Keratinocyte (primary cell): Measurements from ENCODE around the gene PLXNB1. TPM values are rescaled to one million over a fixed set of nuclear protein-coding genes. Genes with fewer than 3 reads are reported as not detected.

Source experiments
- DNase-seq: peaks from one replicate; pipeline ENCODE4 v3.0.0-alpha.2; 2011; ENCODE audit warnings: low read depth, missing footprints, low spot score
- FAIRE-seq: peaks from 2 replicates; lab custom pipeline; 2011; peaks lifted over from hg19 to GRCh38; lab: Jason Lieb, UNC
- H2AFZ ChIP-seq: 2 replicates; pipeline ENCODE4 v1.6.0; 2012; ENCODE audit warnings: low read length, control low read depth, inconsistent platforms; ENCODE audit not compliant: control insufficient read depth
- H3K27ac ChIP-seq: 2 replicates; pipeline ENCODE4 v1.5.1; 2011; ENCODE audit warnings: low read length; ENCODE audit not compliant: control insufficient read depth, insufficient read depth
- H3K27me3 ChIP-seq: 3 replicates; pipeline ENCODE4 v1.6.0; 2011; ENCODE audit warnings: low read length; ENCODE audit not compliant: control insufficient read depth, insufficient read depth; ENCODE audit errors: extremely low read depth
- H3K36me3 ChIP-seq, 2 experiments: 2 replicates in 1 of 2; 3 replicates in 1 of 2; pipeline ENCODE4 v1.5.1; 2011; ENCODE audit warnings: low read length in 2 of 2, mild to moderate bottlenecking in 1 of 2; ENCODE audit not compliant: control insufficient read depth in 2 of 2, insufficient read depth in 2 of 2; ENCODE audit errors: extremely low read depth in 1 of 2
- H3K4me1 ChIP-seq: 3 replicates; pipeline ENCODE4 v1.5.1; 2011; ENCODE audit warnings: low read length; ENCODE audit not compliant: control insufficient read depth, insufficient read depth; ENCODE audit errors: extremely low read depth
- H3K4me2 ChIP-seq: 3 replicates; pipeline ENCODE4 v1.6.0; 2011; ENCODE audit warnings: low read depth, low read length; ENCODE audit not compliant: control insufficient read depth, insufficient read depth; ENCODE audit errors: extremely low read depth
- H3K4me3 ChIP-seq, 3 experiments: fragments of 200-600 bp in 1 of 3; sonication (generic) in 1 of 3; 2 replicates in 2 of 3; 3 replicates in 1 of 3; pipeline ENCODE4 v1.5.1; 2011 to 2016; ENCODE audit warnings: low read length in 3 of 3, mild to moderate bottlenecking in 3 of 3, control low read depth in 2 of 3, inconsistent platforms in 1 of 3, low read depth in 1 of 3, mixed read lengths in 1 of 3, mixed run types in 1 of 3, moderate library complexity in 1 of 3; ENCODE audit not compliant: control insufficient read depth in 2 of 3, insufficient read depth in 2 of 3; ENCODE audit errors: extremely low read depth in 1 of 3
- H3K79me2 ChIP-seq: 2 replicates; pipeline ENCODE4 v1.6.0; 2012; ENCODE audit warnings: low read length; ENCODE audit not compliant: control insufficient read depth, insufficient read depth
- H3K9ac ChIP-seq: 3 replicates; pipeline ENCODE4 v1.6.0; 2011; ENCODE audit warnings: low read length; ENCODE audit not compliant: control insufficient read depth, insufficient read depth; ENCODE audit errors: extremely low read depth
- H3K9me1 ChIP-seq: 3 replicates; pipeline ENCODE4 v1.6.0; 2011; ENCODE audit warnings: low read length; ENCODE audit not compliant: control insufficient read depth, insufficient read depth; ENCODE audit errors: extremely low read depth
- H3K9me3 ChIP-seq: 2 replicates; pipeline ENCODE4 v1.5.1; 2012; ENCODE audit warnings: low read depth, low read length; ENCODE audit not compliant: control insufficient read depth
- H4K20me1 ChIP-seq: 3 replicates; pipeline ENCODE4 v1.6.0; 2011; ENCODE audit warnings: low read length; ENCODE audit not compliant: control insufficient read depth, insufficient read depth; ENCODE audit errors: extremely low read depth
- EZH2 ChIP-seq: IDR thresholded peaks from one replicate; pipeline ENCODE4 v1.6.1; 2012; ENCODE audit warnings: inconsistent platforms, mild to moderate bottlenecking, low read length, moderate library complexity
- dilution Hi-C: fragments of 300-500 bp; cut with MboI; formaldehyde crosslinking; loops from one replicate; pipeline ENCODE4 v1.7.0; 2020; ENCODE audit warnings: low sequenced_read_pairs; ENCODE audit not compliant: extremely low pct_ligation_motif_present
- polyA plus RNA-seq, 5 experiments: library from polyadenylated mRNA; depleted of rRNA in 3 of 5; stranded (reverse) in 3 of 5; stranded (forward) in 1 of 5; unstranded in 1 of 5; fragments of >200 nt; gene quantifications; 1 replicate in 1 of 5; 2 replicates in 3 of 5; 3 replicates in 1 of 5; pipeline versions ENCODE4 v1.2.1 to v1.2.3, GENCODE V29; 2011 to 2012; ENCODE audit warnings: missing spikeins in 2 of 5, low read depth in 1 of 5, low replicate concordance in 1 of 5
- TF ChIP-seq, protein P1 (sequence below), 3 experiments: IDR thresholded peaks in 1 of 3; conservative IDR thresholded peaks in 1 of 3; optimal IDR thresholded peaks in 1 of 3; 2 replicates in 2 of 3; 3 replicates in 1 of 3; pipeline versions ENCODE3 to v1.5.1; 2011; ENCODE audit warnings: low read length in 3 of 3, mild to moderate bottlenecking in 3 of 3, moderate library complexity in 2 of 3, control low read depth in 1 of 3, inconsistent platforms in 1 of 3; ENCODE audit not compliant: insufficient read depth in 2 of 3; ENCODE audit errors: extremely low read depth in 1 of 3

The PLXNB1 gene
- polyA plus RNA-seq, 1 donor (not counting 4 experiments of a cell fraction or from before 2014, with no cell fraction given) = 83.0 TPM

DNA sequence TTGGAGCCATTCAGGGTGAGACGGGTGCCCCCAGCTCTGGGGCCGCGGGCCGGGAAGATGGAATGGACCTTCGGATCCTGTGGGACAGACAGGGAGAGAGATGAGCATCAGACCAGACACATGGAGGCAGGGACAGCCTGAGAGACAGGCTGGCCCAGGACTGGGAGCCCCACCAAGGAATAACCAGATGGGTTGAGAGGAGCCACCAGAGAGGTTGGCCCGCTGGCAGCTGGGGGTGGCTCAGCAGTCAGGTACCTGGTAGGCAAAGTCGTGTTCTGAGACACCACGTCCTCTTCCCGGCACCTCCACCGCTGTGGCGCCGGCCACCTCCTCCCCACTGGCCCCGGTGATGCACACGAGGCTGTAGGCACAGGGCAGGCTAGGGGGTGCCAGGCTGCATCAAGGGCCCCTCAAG, 13.8 kb downstream of the PLXNB1 start:
- Histone ChIP-seq H3K9me3 (no peaks in the 10 kb centered on the region), H3K9me1 (peaks cover 3% of the 10 kb centered on the region), H3K4me2 (no peak overlapping the region), H4K20me1 (peaks cover 10% of the 10 kb centered on the region), H3K27me3 (no peaks in the 10 kb centered on the region), H3K27ac (no peak overlapping the region), H3K36me3 (peaks cover 64 to 72% of the 10 kb centered on the region in 2 experiments), H3K9ac (no peak overlapping the region), H3K4me3 (no peak overlapping the region), H3K4me1 (peaks cover 12% of the 10 kb centered on the region), H3K79me2 (peaks cover 8% of the 10 kb centered on the region), H2AFZ (no peak overlapping the region)
- no peak for DNase-seq
- TF ChIP-seq, protein P1, sequence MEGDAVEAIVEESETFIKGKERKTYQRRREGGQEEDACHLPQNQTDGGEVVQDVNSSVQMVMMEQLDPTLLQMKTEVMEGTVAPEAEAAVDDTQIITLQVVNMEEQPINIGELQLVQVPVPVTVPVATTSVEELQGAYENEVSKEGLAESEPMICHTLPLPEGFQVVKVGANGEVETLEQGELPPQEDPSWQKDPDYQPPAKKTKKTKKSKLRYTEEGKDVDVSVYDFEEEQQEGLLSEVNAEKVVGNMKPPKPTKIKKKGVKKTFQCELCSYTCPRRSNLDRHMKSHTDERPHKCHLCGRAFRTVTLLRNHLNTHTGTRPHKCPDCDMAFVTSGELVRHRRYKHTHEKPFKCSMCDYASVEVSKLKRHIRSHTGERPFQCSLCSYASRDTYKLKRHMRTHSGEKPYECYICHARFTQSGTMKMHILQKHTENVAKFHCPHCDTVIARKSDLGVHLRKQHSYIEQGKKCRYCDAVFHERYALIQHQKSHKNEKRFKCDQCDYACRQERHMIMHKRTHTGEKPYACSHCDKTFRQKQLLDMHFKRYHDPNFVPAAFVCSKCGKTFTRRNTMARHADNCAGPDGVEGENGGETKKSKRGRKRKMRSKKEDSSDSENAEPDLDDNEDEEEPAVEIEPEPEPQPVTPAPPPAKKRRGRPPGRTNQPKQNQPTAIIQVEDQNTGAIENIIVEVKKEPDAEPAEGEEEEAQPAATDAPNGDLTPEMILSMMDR (optimal IDR thresholded peaks at IDR 0.05 in 1 of 3, IDR thresholded peaks at IDR 0.05 in 1 of 3, conservative IDR thresholded peaks at IDR 0.05 in 1 of 3; ENCODE audit: extremely low read depth in 1 of 3, insufficient read depth in 2 of 3, low read length in 3 of 3) = no peak
- no peak for TF ChIP-seq EZH2
- no peak for FAIRE-seq
- dilution Hi-C loops = no loop called here

DNA sequence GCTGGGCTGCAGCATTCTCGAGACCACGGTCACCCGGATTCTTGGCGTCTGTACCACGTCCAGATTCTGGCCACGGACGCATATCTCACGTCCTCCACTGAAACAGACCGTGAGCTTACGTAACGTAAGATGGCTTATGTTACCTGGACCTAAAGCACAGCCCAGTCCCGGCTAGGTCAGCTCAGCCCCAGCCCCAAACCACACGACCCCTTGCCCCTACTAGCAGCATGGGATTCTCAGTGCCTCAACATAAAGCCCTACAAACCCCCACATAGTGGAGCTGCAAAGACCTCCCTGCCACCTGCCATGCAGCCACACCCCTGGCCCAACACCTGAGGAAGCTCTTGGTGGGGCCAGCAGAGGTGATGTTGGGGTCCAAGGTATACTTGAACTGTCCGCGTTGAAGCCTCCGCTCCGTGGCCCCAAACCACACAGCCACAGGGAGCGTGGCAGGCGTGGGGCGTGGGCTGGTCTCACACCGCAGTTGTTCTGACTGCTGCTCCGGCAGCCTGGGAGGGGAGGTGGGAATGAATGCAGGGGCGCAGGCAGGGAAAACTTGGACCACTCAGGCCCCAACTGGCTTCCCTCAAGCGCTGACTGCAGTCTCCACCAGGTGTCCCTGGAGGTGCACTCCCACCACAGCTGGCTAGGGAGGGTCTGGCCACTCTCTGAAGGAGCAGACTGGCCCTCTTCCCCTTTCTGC, 14.5 kb downstream of the PLXNB1 start:
- peaks cover 65 to 73% of the 10 kb centered on the region in 2 experiments for H3K36me3 ChIP-seq
- peaks cover 10% of the 10 kb centered on the region for H4K20me1 ChIP-seq
- no peak overlapping the region for H3K27ac ChIP-seq
- no peak overlapping the region for H3K4me3 ChIP-seq
- no peak overlapping the region for H2AFZ ChIP-seq
- H3K79me2 ChIP-seq = peaks cover 2% of the 10 kb centered on the region
- FAIRE-seq = no peak
- H3K9ac ChIP-seq = no peak overlapping the region
- no peaks in the 10 kb centered on the region for H3K27me3 ChIP-seq
- H3K4me1 ChIP-seq = peaks cover 12% of the 10 kb centered on the region
- DNase-seq = no peak
- no peak for TF ChIP-seq EZH2
- TF ChIP-seq, protein P1 (optimal IDR thresholded peaks at IDR 0.05 in 1 of 3, IDR thresholded peaks at IDR 0.05 in 1 of 3, conservative IDR thresholded peaks at IDR 0.05 in 1 of 3; ENCODE audit: extremely low read depth in 1 of 3, insufficient read depth in 2 of 3, low read length in 3 of 3) = peak in 1 of 3 experiments; percentile 7
- H3K9me1 ChIP-seq = peaks cover 3% of the 10 kb centered on the region
- dilution Hi-C loops = no loop called here
- H3K9me3 ChIP-seq = no peaks in the 10 kb centered on the region
- no peak overlapping the region for H3K4me2 ChIP-seq
